IMR-90 (cell line): ENCODE results near the gene TTLL8. TPM values are rescaled to one million over a fixed set of nuclear protein-coding genes. Genes with fewer than 3 reads are reported as not detected.

Source experiments
- ATAC-seq: fragments of 200-7000 bp; cut with Tn5 transposase; 2 replicates; pipeline ENCODE4 v1.9.1; 2020; ENCODE audit warnings: low read depth, mild to moderate bottlenecking, moderate library complexity
- BruUV-seq: library from RNA; stranded (reverse); fragments of 400-500 nt; replicated peaks from 2 replicates; lab custom pipeline; 2021; lab: Mats Ljungman, UMichigan
- CTCF ChIA-PET: fragments of 300-600 bp; formaldehyde crosslinking; extraction: SDS; loops from one replicate; lab custom pipeline; 2021; ENCODE audit warnings: antibody characterized with exemption; lab: Yijun Ruan, JAX
- POLR2A ChIA-PET: fragments of 300-600 bp; sonication (Branson Sonifier 250); formaldehyde crosslinking; loops from one replicate; lab custom pipeline; 2022; ENCODE audit warnings: antibody characterized with exemption; ENCODE audit not compliant: unreplicated experiment; lab: Charles Lee
- DNase-seq: peaks from one replicate; pipeline ENCODE4 v3.0.0; 2013
- H2AFZ ChIP-seq: replicated peaks from 2 replicates; pipeline ENCODE3; 2013; ENCODE audit warnings: low read length, mild to moderate bottlenecking; ENCODE audit not compliant: poor library complexity
- H2AK5ac ChIP-seq: 2 replicates; pipeline ENCODE4 v1.6.1; 2013; ENCODE audit warnings: low read depth, low read length, inconsistent platforms
- H2AK9ac ChIP-seq: replicated peaks from 2 replicates; pipeline ENCODE3; 2013; ENCODE audit warnings: mild to moderate bottlenecking, low read depth, low read length, moderate library complexity; ENCODE audit not compliant: poor library complexity
- H2BK120ac ChIP-seq: 2 replicates; pipeline ENCODE4 v1.6.1; 2013; ENCODE audit warnings: low read depth, low read length, inconsistent platforms
- H2BK15ac ChIP-seq: 3 replicates; pipeline ENCODE4 v1.6.1; 2013; ENCODE audit warnings: low read depth, low read length, inconsistent platforms
- H2BK20ac ChIP-seq: 2 replicates; pipeline ENCODE4 v1.6.1; 2013; ENCODE audit warnings: low read depth, mild to moderate bottlenecking, inconsistent platforms, low read length, moderate library complexity
- H2BK5ac ChIP-seq: 2 replicates; pipeline ENCODE4 v1.6.1; 2013; ENCODE audit warnings: mild to moderate bottlenecking, low read depth, low read length, inconsistent platforms; ENCODE audit not compliant: poor library complexity, severe bottlenecking
- H3K14ac ChIP-seq: replicated peaks from 2 replicates; pipeline ENCODE4 v1.6.1; 2013; ENCODE audit warnings: low read depth, low read length, inconsistent platforms
- H3K18ac ChIP-seq: 2 replicates; pipeline ENCODE4 v1.6.1; 2013; ENCODE audit warnings: low read depth, low read length, control low read depth
- H3K23ac ChIP-seq: 2 replicates; pipeline ENCODE4 v1.6.1; 2013; ENCODE audit warnings: low read depth, low read length, inconsistent platforms
- H3K27ac ChIP-seq: 2 replicates; pipeline ENCODE4 v1.5.1; 2013; ENCODE audit warnings: mild to moderate bottlenecking, control low read depth, low read length; ENCODE audit not compliant: insufficient read depth
- H3K27me3 ChIP-seq: 2 replicates; pipeline ENCODE4 v1.6.1; 2013; ENCODE audit warnings: low read length; ENCODE audit not compliant: control insufficient read depth, insufficient read depth
- H3K36me3 ChIP-seq: 2 replicates; pipeline ENCODE4 v1.6.1; 2013; ENCODE audit warnings: low read length, mixed read lengths; ENCODE audit not compliant: control insufficient read depth, insufficient read depth
- H3K4ac ChIP-seq: 2 replicates; pipeline ENCODE4 v1.6.1; 2013; ENCODE audit warnings: low read depth, low read length, inconsistent platforms
- H3K4me1 ChIP-seq: 2 replicates; pipeline ENCODE4 v1.6.1; 2013; ENCODE audit warnings: low read length, mixed read lengths; ENCODE audit not compliant: control insufficient read depth, insufficient read depth
- H3K4me2 ChIP-seq: 2 replicates; pipeline ENCODE4 v1.6.1; 2013; ENCODE audit warnings: low read depth, mild to moderate bottlenecking, control low read depth, low read length, moderate library complexity
- H3K4me3 ChIP-seq: 2 replicates; pipeline ENCODE4 v1.5.1; 2013; ENCODE audit warnings: low read depth, mild to moderate bottlenecking, control low read depth, low read length, moderate library complexity; ENCODE audit not compliant: insufficient read depth
- H3K56ac ChIP-seq: 2 replicates; pipeline ENCODE4 v1.6.1; 2013; ENCODE audit warnings: low read length, inconsistent platforms; ENCODE audit not compliant: insufficient read depth; ENCODE audit errors: extremely low read depth
- H3K79me1 ChIP-seq, 2 experiments: 2 replicates each; pipeline ENCODE4 v1.6.1; 2013; ENCODE audit warnings: low read length in 2 of 2, inconsistent platforms in 1 of 2, low read depth in 1 of 2
- H3K9ac ChIP-seq: 2 replicates; pipeline ENCODE4 v1.6.1; 2013; ENCODE audit warnings: low read depth, low read length, control low read depth
- H3K9me1 ChIP-seq: 2 replicates; pipeline ENCODE4 v1.6.1; 2013; ENCODE audit warnings: low read length, inconsistent platforms; ENCODE audit not compliant: insufficient read depth
- H3K9me3 ChIP-seq: 2 replicates; pipeline ENCODE4 v1.6.1; 2013; ENCODE audit warnings: low read length; ENCODE audit not compliant: control insufficient read depth, insufficient read depth
- H4K20me1 ChIP-seq: 2 replicates; pipeline ENCODE4 v1.6.1; 2013; ENCODE audit warnings: low read length, inconsistent platforms; ENCODE audit not compliant: insufficient read depth
- H4K5ac ChIP-seq: 2 replicates; pipeline ENCODE4 v1.6.1; 2013; ENCODE audit warnings: mild to moderate bottlenecking, low read depth, low read length, control low read depth
- H4K8ac ChIP-seq, 2 experiments: 2 replicates each; pipeline ENCODE4 v1.6.1; 2013; ENCODE audit warnings: low read depth in 2 of 2, low read length in 2 of 2, control low read depth in 1 of 2, inconsistent platforms in 1 of 2
- H4K91ac ChIP-seq: 2 replicates; pipeline ENCODE4 v1.6.1; 2013; ENCODE audit warnings: low read depth, low read length, inconsistent platforms; ENCODE audit not compliant: insufficient read depth
- BHLHE40 ChIP-seq: fragments of 150-350 bp; IDR thresholded peaks from 2 replicates; pipeline ENCODE4 v1.6.1; 2016; ENCODE audit warnings: mild to moderate bottlenecking, low read depth, low read length
- MXI1 ChIP-seq: IDR thresholded peaks from 2 replicates; pipeline ENCODE4 v1.6.1; 2012; ENCODE audit warnings: low read depth, mild to moderate bottlenecking, low read length, moderate library complexity, borderline replicate concordance
- NFE2L2 ChIP-seq: fragments of 150-350 bp; IDR thresholded peaks from 2 replicates; pipeline ENCODE4 v1.6.1; 2016; ENCODE audit warnings: low read depth, mild to moderate bottlenecking, low read length
- WGBS, 2 experiments: methylation state at CpG; one replicate each; pipeline versions ENCODE4 v1.1.5 to v1.1.7; 2013; ENCODE audit warnings: missing lambda C conversion rate in 2 of 2; ENCODE audit not compliant: insufficient read length in 1 of 2; ENCODE audit errors: extremely low coverage in 2 of 2; 5-methylcytosine and 5-hydroxymethylcytosine counted together
- dilution Hi-C: fragments of 300-500 bp; cut with HindIII; formaldehyde crosslinking; loops from one replicate; pipeline ENCODE4 v1.14.3; 2018; ENCODE audit warnings: low sequenced_read_pairs; ENCODE audit not compliant: unreplicated experiment
- in situ Hi-C: fragments of 300-500 bp; cut with MboI; formaldehyde crosslinking; loops from 3 replicates; pipeline ENCODE4 v1.14.3; 2019; ENCODE audit warnings: low sequenced_read_pairs, inconsistent platforms, mixed read lengths
- intact Hi-C: fragments of 100-400 bp; cut with micrococcal nuclease; formaldehyde crosslinking; loops from 2 replicates; pipeline ENCODE4 v1.10.0; 2022
- polyA plus RNA-seq, 3 experiments: library from polyadenylated mRNA; depleted of rRNA; stranded (reverse); fragments of >200 nt; gene quantifications; 2 replicates each; pipeline ENCODE4 v1.2.3, GENCODE V29; 2012; ENCODE audit warnings: low replicate concordance in 1 of 3
- total RNA-seq: library from RNA; depleted of rRNA; stranded (reverse); fragments of >200 nt; gene quantifications from 2 replicates; pipeline ENCODE4 v1.2.3, GENCODE V29; 2012

The TTLL8 gene
- total and polyA plus RNA-seq, 2 of the 4 experiments (the other 2 are of a cell fraction), result not detected

- intact Hi-C loops (no loop called here), in situ Hi-C loops (no loop called here), dilution Hi-C loops (no loop called here)
- no peak for TF ChIP-seq NFE2L2
- TF ChIP-seq BHLHE40, result no peak
- TF ChIP-seq MXI1, result no peak
- Histone ChIP-seq H3K56ac (no peak overlapping the region), H3K9ac (no peak overlapping the region), H4K20me1 (no peaks in the 10 kb centered on the region), H2AK9ac (no peak overlapping the region), H3K79me1 (no peaks in the 10 kb centered on the region), H3K27ac (no peak overlapping the region), H3K4ac (no peak overlapping the region), H4K5ac (no peak overlapping the region), H2BK20ac (no peak overlapping the region), H2BK5ac (no peak overlapping the region), H3K4me2 (peak overlapping the region; percentile 27; the same call in 1 of the 2 replicates), H2BK15ac (no peak overlapping the region), H2AK5ac (no peak overlapping the region), H3K36me3 (no peaks in the 10 kb centered on the region), H2AFZ (peak overlapping the region; percentile 70), H2BK120ac (no peak overlapping the region), H4K91ac (no peak overlapping the region), H3K18ac (no peak overlapping the region), H3K4me1 (peaks cover 2% of the 10 kb centered on the region; the same call in 1 of the 2 replicates), H3K4me3 (no peak overlapping the region), H3K9me3 (no peaks in the 10 kb centered on the region), H3K27me3 (peaks cover 16% of the 10 kb centered on the region), H3K23ac (no peak overlapping the region), H3K9me1 (peaks cover 4% of the 10 kb centered on the region; the same call in 1 of the 2 replicates), H4K8ac (no peak overlapping the region), H3K14ac (no peak overlapping the region)
- DNase-seq (no peak), ATAC-seq (peak; percentile 87)
- CTCF ChIA-PET, result no interaction called here
- BruUV-seq, result no TSS peak
- POLR2A ChIA-PET, result no interaction called here
- 22% methylated on average over 10 of the region's 70 CpGs; no CpG with 5 or more reads in 1 of the 2 experiments for WGBS, 2 experiments
These were observed 58.8 kb downstream of the TTLL8 start for GRCh38 chr22:49999063-49999945.
